Uterus (tissue), 4 donors: Measurements from ENCODE around the gene UACA. TPM values are rescaled to one million over a fixed set of nuclear protein-coding genes. Genes with fewer than 3 reads are reported as not detected.

Source experiments
- DNase-seq, 2 donors: peaks; one replicate each; pipeline ENCODE4 v3.0.0-alpha.2; 2019 to 2020
- H3K27ac ChIP-seq, 2 donors: fragments of 200-600 bp; sonication (generic); 1 replicate in 1 of 2; 2 replicates in 1 of 2; pipeline ENCODE4 v1.5.1; 2016 to 2018
- H3K27me3 ChIP-seq, 2 donors: fragments of 200-600 bp; sonication (generic); one replicate each; pipeline ENCODE4 v1.5.1; 2018 to 2019; ENCODE audit warnings: control low read depth in 1 of 2
- H3K36me3 ChIP-seq, 2 donors: fragments of 200-600 bp; sonication (generic); one replicate each; pipeline ENCODE4 v1.5.1; 2019; ENCODE audit warnings: control low read depth in 1 of 2
- H3K4me1 ChIP-seq, 2 donors: fragments of 200-600 bp; sonication (generic); one replicate each; pipeline ENCODE4 v1.5.1; 2018 to 2019; ENCODE audit warnings: control low read depth in 1 of 2
- H3K4me3 ChIP-seq, 2 donors: fragments of 200-600 bp; sonication (generic); 1 replicate in 1 of 2; 2 replicates in 1 of 2; pipeline ENCODE4 v1.5.1; 2018 to 2019; ENCODE audit warnings: mild to moderate bottlenecking in 1 of 2
- H3K9me3 ChIP-seq, 2 donors: fragments of 200-600 bp; sonication (generic); one replicate each; pipeline ENCODE4 v1.5.1; 2019; ENCODE audit warnings: control low read depth in 1 of 2
- POLR2A ChIP-seq, 2 donors: fragments of 450-650 bp; IDR thresholded peaks; one replicate each; pipeline ENCODE4 v1.6.1; 2016; ENCODE audit warnings: antibody characterized with exemption in 2 of 2, mild to moderate bottlenecking in 1 of 2, moderate library complexity in 1 of 2
- intact Hi-C: fragments of 100-400 bp; cut with DNase I; formaldehyde crosslinking; loops from one replicate; pipeline ENCODE4 v1.15.1; 2023; ENCODE audit warnings: low total_unique reads
- total RNA-seq, 4 donors: library from RNA; depleted of rRNA in 3 of 4; stranded (reverse); fragments of >200 nt in 3 of 4; gene quantifications; one replicate each; pipeline versions ENCODE4 v1.1.0 to v1.2.4, GENCODE V29; 2014 to 2023
- TF ChIP-seq, protein P1 (sequence below), 4 experiments: fragments of 200-600 bp in 2 of 4; fragments of 450-650 bp in 2 of 4; sonication (generic) in 2 of 4; IDR thresholded peaks; one replicate each; pipeline ENCODE4 v1.5.1; 2016 to 2019; ENCODE audit warnings: antibody characterized with exemption in 4 of 4, mild to moderate bottlenecking in 2 of 4, moderate library complexity in 1 of 4
- donor health status: DM: yes; HTN: yes; CAD: no.

The UACA gene
- total RNA-seq, 4 donors from 2014 or later = 20.9 to 147 (median 60.6) TPM

DNA sequence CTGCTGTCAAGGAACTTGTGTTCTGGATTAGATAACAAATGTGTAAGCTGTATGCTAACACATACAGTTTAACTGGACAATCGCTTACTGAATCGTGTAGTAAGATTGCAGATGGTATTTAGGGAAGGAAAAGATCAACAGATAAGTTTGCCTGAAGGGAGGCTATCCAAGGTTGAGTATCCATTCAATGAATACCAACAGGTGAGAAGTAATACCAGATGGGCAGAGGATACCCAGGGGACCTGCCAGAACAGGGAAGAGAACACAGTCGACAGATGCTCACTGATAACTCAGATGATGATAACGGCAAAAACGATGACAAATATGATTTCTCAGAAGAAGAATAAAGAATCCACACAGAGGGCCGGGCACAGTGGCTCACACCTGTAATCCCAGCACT lies 3.2 kb upstream of the UACA start:
- no peaks in the 10 kb centered on the region for H3K4me1 ChIP-seq
- H3K9me3 ChIP-seq = no peaks in the 10 kb centered on the region
- no peak overlapping the region for H3K4me3 ChIP-seq
- DNase-seq = no peak
- no peak for TF ChIP-seq POLR2A (IDR thresholded peaks at IDR 0.05)
- TF ChIP-seq, protein P1, sequence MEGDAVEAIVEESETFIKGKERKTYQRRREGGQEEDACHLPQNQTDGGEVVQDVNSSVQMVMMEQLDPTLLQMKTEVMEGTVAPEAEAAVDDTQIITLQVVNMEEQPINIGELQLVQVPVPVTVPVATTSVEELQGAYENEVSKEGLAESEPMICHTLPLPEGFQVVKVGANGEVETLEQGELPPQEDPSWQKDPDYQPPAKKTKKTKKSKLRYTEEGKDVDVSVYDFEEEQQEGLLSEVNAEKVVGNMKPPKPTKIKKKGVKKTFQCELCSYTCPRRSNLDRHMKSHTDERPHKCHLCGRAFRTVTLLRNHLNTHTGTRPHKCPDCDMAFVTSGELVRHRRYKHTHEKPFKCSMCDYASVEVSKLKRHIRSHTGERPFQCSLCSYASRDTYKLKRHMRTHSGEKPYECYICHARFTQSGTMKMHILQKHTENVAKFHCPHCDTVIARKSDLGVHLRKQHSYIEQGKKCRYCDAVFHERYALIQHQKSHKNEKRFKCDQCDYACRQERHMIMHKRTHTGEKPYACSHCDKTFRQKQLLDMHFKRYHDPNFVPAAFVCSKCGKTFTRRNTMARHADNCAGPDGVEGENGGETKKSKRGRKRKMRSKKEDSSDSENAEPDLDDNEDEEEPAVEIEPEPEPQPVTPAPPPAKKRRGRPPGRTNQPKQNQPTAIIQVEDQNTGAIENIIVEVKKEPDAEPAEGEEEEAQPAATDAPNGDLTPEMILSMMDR (IDR thresholded peaks at IDR 0.05) = no peak
- no peak overlapping the region for H3K27ac ChIP-seq
- intact Hi-C loops = no loop called here
- no peaks in the 10 kb centered on the region for H3K27me3 ChIP-seq
- H3K36me3 ChIP-seq = no peaks in the 10 kb centered on the region

DNA sequence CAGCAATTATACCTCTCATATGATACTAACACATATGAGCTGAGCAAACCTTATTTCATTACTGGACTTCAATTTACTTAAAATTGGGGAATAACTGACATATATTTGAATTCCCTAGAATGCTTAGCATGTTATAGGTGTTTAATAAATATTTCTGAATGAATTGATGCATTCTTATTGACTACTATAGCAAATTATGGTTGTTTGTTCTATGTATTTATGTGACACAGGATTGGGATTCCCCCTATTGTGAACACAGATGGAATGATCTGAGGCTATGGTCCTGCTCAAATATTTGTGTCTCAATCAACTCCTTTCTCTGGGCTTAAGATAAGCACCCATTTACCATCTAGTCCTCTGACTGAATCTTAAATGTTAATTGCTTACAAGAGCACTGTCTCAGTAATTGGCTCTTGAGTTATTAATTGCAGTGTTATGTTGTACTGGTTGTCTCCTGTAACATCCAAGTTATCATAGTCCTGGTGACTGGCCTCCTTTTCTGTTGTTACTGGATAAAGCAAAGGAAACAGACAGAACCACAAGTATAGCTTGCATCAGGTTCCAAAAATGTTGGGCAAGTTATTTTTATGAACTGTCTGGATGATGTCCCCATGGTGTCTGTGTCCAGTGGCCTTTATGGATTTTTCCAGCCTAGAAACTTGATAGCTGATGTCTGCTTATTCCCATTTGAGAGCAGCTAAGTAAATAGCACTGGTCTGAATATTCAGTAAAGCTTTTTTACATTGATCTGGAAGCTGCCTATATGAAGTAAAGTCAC lies 2.3 kb upstream of the UACA start:
- H3K9me3 ChIP-seq = no peaks in the 10 kb centered on the region
- no peak overlapping the region for H3K27ac ChIP-seq
- no peak overlapping the region for H3K4me3 ChIP-seq
- no peak for DNase-seq
- no peak for TF ChIP-seq POLR2A (IDR thresholded peaks at IDR 0.05)
- TF ChIP-seq, protein P1 (IDR thresholded peaks at IDR 0.05) = no peak
- intact Hi-C loops = no loop called here
- no peaks in the 10 kb centered on the region for H3K27me3 ChIP-seq
- no peaks in the 10 kb centered on the region for H3K4me1 ChIP-seq
- no peaks in the 10 kb centered on the region for H3K36me3 ChIP-seq

DNA sequence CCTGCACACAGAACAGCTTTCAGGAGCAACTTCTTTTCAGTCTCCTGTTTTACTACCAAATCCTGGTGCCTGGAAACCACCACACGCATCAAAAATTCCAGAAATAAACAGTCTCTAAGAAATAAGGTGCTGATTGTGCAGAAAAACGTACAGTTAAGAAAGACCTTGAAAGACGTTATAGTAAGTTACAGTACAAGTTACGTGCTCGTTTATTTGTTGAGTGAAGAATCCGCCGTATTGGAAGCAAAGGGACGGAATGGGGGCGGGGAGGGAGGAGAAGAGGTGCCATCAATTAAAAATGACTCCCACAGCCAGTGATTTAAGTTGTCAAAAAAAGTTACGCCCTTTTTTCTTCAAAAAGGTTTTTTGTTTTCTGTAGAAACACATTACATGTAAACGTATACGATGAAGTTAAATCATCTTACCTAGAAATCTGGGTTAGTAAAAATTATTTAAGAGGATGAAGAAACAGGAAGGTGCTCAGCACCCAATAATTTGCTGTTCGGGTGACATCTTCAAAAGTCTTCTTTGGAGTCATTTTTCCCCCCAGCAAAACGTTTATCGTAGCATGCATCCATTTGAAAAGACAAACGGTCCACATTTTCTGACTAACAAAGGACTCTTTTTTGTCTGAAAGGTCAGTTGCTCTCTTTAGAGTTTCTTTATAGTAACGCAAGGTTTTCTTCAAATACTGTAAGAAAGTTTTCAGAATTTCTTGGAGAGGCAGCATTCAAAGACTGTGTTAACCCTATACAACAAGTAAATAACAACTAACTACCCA lies 782 bp upstream of the UACA start:
- H3K36me3 ChIP-seq = no peaks in the 10 kb centered on the region
- H3K27me3 ChIP-seq = no peaks in the 10 kb centered on the region
- intact Hi-C loops = no loop called here
- peak overlapping the region; percentile 64 to 81 for H3K4me3 ChIP-seq
- H3K27ac ChIP-seq = peak overlapping the region; percentile 86 to 93
- TF ChIP-seq, protein P1 (IDR thresholded peaks at IDR 0.05) = no peak
- no peak for TF ChIP-seq POLR2A (IDR thresholded peaks at IDR 0.05)
- DNase-seq = no peak
- no peaks in the 10 kb centered on the region for H3K9me3 ChIP-seq
- H3K4me1 ChIP-seq = no peaks in the 10 kb centered on the region

DNA sequence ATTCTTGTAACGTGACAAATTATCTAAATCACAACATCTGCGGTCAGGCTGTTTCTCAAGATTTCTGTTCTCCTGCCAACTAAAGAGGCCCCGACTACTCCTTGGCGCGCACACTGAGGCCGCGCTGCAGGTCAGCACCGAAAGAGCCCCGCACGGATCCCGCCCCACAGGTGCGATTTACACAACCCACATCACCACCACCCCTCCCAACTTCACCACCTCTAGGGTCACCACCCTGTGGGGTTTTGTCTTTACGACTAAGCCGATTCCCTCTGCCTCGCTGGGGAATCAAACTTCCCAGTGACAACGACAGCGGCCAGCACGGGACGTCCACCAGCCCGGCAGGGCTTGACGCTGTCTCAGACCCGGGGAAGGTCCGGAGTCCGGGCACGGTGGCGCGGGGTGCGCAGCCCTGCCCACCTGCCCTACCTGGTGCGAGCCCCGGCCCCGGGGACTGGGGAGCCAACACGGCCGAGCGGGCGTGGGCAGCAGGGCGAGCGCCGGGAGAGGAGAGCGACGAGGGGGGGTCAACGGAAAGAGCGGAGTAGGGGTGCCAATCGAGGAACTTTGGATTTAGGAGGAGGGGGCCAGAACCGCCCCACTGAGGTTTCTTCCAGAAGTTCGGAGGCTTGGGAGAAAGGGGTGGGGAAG lies 764 bp downstream of the UACA start:
- Histone ChIP-seq H3K9me3 (no peaks in the 10 kb centered on the region), H3K27ac (peak overlapping the region; percentile 86 to 93), H3K36me3 (no peaks in the 10 kb centered on the region), H3K4me1 (no peaks in the 10 kb centered on the region), H3K4me3 (peak overlapping the region; percentile 64 to 81), H3K27me3 (no peaks in the 10 kb centered on the region)
- DNase-seq = peak; percentile 40 to 42
- intact Hi-C loops = no loop called here
- TF ChIP-seq, protein P1 (IDR thresholded peaks at IDR 0.05) = no peak
- TF ChIP-seq POLR2A (IDR thresholded peaks at IDR 0.05) = peak in 1 of 2 donors; percentile 11
